ENCODE measurements around the gene STUB1. TPM values are rescaled to one million over a fixed set of nuclear protein-coding genes. Genes with fewer than 3 reads are reported as not detected.

The STUB1 gene
- total and polyA plus RNA-seq, 2 of the 8 experiments (the other 6 are each of a cell fraction or from before 2014, with no cell fraction given) = 89.9 to 103 TPM

DNA sequence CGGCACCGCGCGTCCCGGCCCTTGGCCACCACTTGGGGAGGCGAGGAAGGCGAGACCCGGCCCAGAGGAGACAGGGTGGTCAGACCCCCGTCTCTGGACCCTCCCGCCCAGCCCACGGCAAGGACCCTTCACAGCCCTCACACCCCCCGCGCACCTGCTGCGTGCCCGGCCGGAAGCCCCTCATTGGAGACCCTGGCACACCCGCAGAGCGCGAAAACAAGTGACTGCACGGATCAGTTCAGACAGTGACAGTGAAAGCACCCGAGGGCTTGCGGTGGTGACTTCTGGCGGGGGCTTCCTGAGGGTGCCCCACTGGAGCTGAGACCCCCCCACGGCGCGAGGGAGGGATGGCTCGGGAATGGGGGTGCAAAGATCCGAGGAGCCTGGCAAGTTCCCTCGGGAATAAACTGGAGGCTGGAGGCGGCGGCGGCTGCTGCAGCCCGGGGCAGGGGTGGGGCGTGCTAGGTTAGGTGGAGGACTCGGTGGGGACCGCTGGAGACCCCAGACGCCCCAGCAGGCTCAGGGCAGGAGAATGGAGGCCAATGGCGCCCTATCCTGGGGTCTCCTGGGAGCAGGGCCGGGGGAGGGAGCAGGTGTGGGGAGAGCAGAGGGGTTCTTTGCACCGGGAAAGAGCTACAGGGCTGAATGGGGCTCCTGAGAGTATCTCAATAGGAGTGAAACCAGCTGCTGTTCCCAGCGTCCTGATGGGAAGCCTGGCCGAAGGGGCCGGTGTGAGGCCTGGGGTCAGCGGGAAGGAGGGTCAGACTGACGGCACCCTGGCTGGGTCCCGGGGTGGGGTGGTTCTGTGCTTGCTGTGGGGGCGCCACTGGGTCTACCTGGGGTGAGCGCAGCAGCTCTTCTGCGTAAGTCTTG, 26.2 kb downstream of the STUB1 start (continued):
- TF ChIP-seq, protein P1, sequence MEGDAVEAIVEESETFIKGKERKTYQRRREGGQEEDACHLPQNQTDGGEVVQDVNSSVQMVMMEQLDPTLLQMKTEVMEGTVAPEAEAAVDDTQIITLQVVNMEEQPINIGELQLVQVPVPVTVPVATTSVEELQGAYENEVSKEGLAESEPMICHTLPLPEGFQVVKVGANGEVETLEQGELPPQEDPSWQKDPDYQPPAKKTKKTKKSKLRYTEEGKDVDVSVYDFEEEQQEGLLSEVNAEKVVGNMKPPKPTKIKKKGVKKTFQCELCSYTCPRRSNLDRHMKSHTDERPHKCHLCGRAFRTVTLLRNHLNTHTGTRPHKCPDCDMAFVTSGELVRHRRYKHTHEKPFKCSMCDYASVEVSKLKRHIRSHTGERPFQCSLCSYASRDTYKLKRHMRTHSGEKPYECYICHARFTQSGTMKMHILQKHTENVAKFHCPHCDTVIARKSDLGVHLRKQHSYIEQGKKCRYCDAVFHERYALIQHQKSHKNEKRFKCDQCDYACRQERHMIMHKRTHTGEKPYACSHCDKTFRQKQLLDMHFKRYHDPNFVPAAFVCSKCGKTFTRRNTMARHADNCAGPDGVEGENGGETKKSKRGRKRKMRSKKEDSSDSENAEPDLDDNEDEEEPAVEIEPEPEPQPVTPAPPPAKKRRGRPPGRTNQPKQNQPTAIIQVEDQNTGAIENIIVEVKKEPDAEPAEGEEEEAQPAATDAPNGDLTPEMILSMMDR (IDR thresholded peaks at IDR 0.05; ENCODE audit: control extremely low read depth in 1 of 3, insufficient read depth in 1 of 3, low read depth in 1 of 3, low read length in 3 of 3) = no peak
- TF ChIP-seq EP300 (IDR thresholded peaks at IDR 0.05; ENCODE audit: borderline replicate concordance in 1 of 2, low read depth in 2 of 2, low read length in 2 of 2) (no peak), CHD2 (IDR thresholded peaks at IDR 0.05; ENCODE audit: low read length) (no peak), RAD21 (IDR thresholded peaks at IDR 0.05 in 1 of 2, conservative IDR thresholded peaks at IDR 0.05 in 1 of 2; ENCODE audit: low read depth in 2 of 2, low read length in 2 of 2) (no peak), TBP (IDR thresholded peaks at IDR 0.05; ENCODE audit: low read depth, low read length) (no peak), CTBP2 (IDR thresholded peaks at IDR 0.05; ENCODE audit: borderline replicate concordance, insufficient read depth, insufficient read length, low read length) (no peak), TEAD4 (IDR thresholded peaks at IDR 0.05; ENCODE audit: low read depth, low read length) (no peak), ZNF274 (IDR thresholded peaks at IDR 0.05; ENCODE audit: borderline replicate concordance, extremely low read depth, low read length) (no peak), CEBPB (IDR thresholded peaks at IDR 0.05; ENCODE audit: low read depth, low read length) (no peak), MAFK (IDR thresholded peaks at IDR 0.05; ENCODE audit: low read depth, low read length) (no peak), SP1 (IDR thresholded peaks at IDR 0.05; ENCODE audit: low read depth, low read length) (no peak), KDM1A (IDR thresholded peaks at IDR 0.05; ENCODE audit: borderline replicate concordance, low read length) (no peak), HDAC6 (IDR thresholded peaks at IDR 0.05; ENCODE audit: low read depth, low read length) (no peak), TAF7 (optimal IDR thresholded peaks at IDR 0.05; ENCODE audit: borderline replicate concordance, low read depth, low read length) (no peak), PHF8 (conservative IDR thresholded peaks at IDR 0.05; ENCODE audit: low read depth, low read length) (no peak), ASH2L (IDR thresholded peaks at IDR 0.05; ENCODE audit: low read length) (peak; percentile 39)
- TF ChIP-seq, protein P2, sequence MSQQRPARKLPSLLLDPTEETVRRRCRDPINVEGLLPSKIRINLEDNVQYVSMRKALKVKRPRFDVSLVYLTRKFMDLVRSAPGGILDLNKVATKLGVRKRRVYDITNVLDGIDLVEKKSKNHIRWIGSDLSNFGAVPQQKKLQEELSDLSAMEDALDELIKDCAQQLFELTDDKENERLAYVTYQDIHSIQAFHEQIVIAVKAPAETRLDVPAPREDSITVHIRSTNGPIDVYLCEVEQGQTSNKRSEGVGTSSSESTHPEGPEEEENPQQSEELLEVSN (IDR thresholded peaks at IDR 0.05) = no peak
- TF ChIP-seq, protein P3, sequence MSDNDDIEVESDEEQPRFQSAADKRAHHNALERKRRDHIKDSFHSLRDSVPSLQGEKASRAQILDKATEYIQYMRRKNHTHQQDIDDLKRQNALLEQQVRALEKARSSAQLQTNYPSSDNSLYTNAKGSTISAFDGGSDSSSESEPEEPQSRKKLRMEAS (IDR thresholded peaks at IDR 0.05) = no peak; the same call in 1 of the 2 replicates
- TF ChIP-seq, protein P4, sequence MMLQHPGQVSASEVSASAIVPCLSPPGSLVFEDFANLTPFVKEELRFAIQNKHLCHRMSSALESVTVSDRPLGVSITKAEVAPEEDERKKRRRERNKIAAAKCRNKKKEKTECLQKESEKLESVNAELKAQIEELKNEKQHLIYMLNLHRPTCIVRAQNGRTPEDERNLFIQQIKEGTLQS (IDR thresholded peaks at IDR 0.05; ENCODE audit: insufficient read depth, low read depth, low read length) = no peak
